HepG2 (cell line): Measurements from ENCODE around the gene AGRN. TPM values are rescaled to one million over a fixed set of nuclear protein-coding genes. Genes with fewer than 3 reads are reported as not detected.

ENCODE experiments used
- AGO1 ChIP-seq: fragments of 200-400 bp; formaldehyde crosslinking; IDR thresholded peaks from 2 replicates; pipeline ENCODE4 v1.6.1; 2017; ENCODE audit warnings: mild to moderate bottlenecking, low read depth, low read length, moderate library complexity; ENCODE audit not compliant: poor library complexity, severe bottlenecking
- DZIP1 ChIP-seq: sonication (generic); formaldehyde crosslinking; IDR thresholded peaks from 2 replicates; pipeline ENCODE4 v1.5.0; 2020; ENCODE audit warnings: mild to moderate bottlenecking, missing genetic modification reagents
- ERF ChIP-seq: IDR thresholded peaks from 2 replicates; pipeline ENCODE4 v1.6.1; 2018; ENCODE audit warnings: missing biosample characterization, missing genetic modification reagents
- FOSL2 ChIP-seq: sonication (generic); formaldehyde crosslinking; IDR thresholded peaks from 2 replicates; pipeline ENCODE4 v1.4.0; 2020; ENCODE audit warnings: missing genetic modification reagents
- HNRNPL ChIP-seq: fragments of 200-400 bp; formaldehyde crosslinking; IDR thresholded peaks from 2 replicates; pipeline ENCODE4 v1.6.1; 2017; ENCODE audit warnings: mild to moderate bottlenecking, low read depth, low read length
- IKZF1 ChIP-seq: fragments of 450-650 bp; IDR thresholded peaks from 2 replicates; pipeline ENCODE4 v1.7.1; 2016
- KAT8 ChIP-seq: IDR thresholded peaks from 2 replicates; pipeline ENCODE4 v1.6.1; 2016; ENCODE audit warnings: missing genetic modification reagents, missing compliant biosample characterization
- KLF16 ChIP-seq, 2 experiments: sonication (generic) in 1 of 2; formaldehyde crosslinking in 1 of 2; IDR thresholded peaks; 2 replicates each; pipeline versions ENCODE4 v1.6.1 to v1.8.0; 2016 to 2023; ENCODE audit warnings: missing genetic modification reagents in 2 of 2, missing compliant biosample characterization in 1 of 2
- NFRKB ChIP-seq: fragments of 450-650 bp; IDR thresholded peaks from 2 replicates; pipeline ENCODE4 v1.6.1; 2017
- PAF1 ChIP-seq: IDR thresholded peaks from 2 replicates; pipeline ENCODE4 v1.6.1; 2016; ENCODE audit warnings: missing genetic modification reagents, missing compliant biosample characterization
- PRDM15 ChIP-seq: sonication (generic); formaldehyde crosslinking; IDR thresholded peaks from 2 replicates; pipeline ENCODE4 v1.4.0; 2020; ENCODE audit warnings: missing genetic modification reagents
- RFX5 ChIP-seq: IDR thresholded peaks from 2 replicates; pipeline ENCODE4 v1.6.1; 2011; ENCODE audit warnings: low read depth, low read length, improper control_type of control experiment
- SRY ChIP-seq: sonication (generic); formaldehyde crosslinking; IDR thresholded peaks from 2 replicates; pipeline ENCODE4 v1.8.0; 2022; ENCODE audit warnings: mild to moderate bottlenecking, missing genetic modification reagents
- TBX3 ChIP-seq: fragments of 450-650 bp; IDR thresholded peaks from 2 replicates; pipeline ENCODE4 v1.6.1; 2017; ENCODE audit warnings: antibody characterized with exemption, mild to moderate bottlenecking, inconsistent platforms, borderline replicate concordance
- TEF ChIP-seq: sonication (generic); formaldehyde crosslinking; IDR thresholded peaks from 2 replicates; pipeline ENCODE4 v1.5.0; 2020; ENCODE audit warnings: missing genetic modification reagents
- ZKSCAN8 ChIP-seq: IDR thresholded peaks from 2 replicates; pipeline ENCODE4 v1.6.1; 2016; ENCODE audit warnings: borderline replicate concordance, missing genetic modification reagents, missing compliant biosample characterization
- ZNF207 ChIP-seq: fragments of 450-650 bp; IDR thresholded peaks from 2 replicates; pipeline ENCODE4 v1.6.1; 2016; ENCODE audit warnings: antibody characterized with exemption, borderline replicate concordance
- ZNF251 ChIP-seq: sonication (generic); formaldehyde crosslinking; IDR thresholded peaks from 2 replicates; pipeline ENCODE4 v1.9.0; 2021; ENCODE audit warnings: mild to moderate bottlenecking, missing genetic modification reagents
- ZNF432 ChIP-seq: sonication (generic); formaldehyde crosslinking; IDR thresholded peaks from 2 replicates; pipeline ENCODE4 v1.5.0; 2020; ENCODE audit warnings: missing genetic modification reagents, mild to moderate bottlenecking, borderline replicate concordance
- ZNF703 ChIP-seq: sonication (generic); formaldehyde crosslinking; IDR thresholded peaks from 2 replicates; pipeline ENCODE4 v1.5.1; 2020; ENCODE audit warnings: missing genetic modification reagents, mild to moderate bottlenecking, moderate library complexity, borderline replicate concordance
- ZNF713 ChIP-seq: sonication (generic); formaldehyde crosslinking; IDR thresholded peaks from 2 replicates; pipeline ENCODE4 v1.4.0; 2020; ENCODE audit warnings: mild to moderate bottlenecking, missing genetic modification reagents
- polyA plus RNA-seq, 8 experiments: library from polyadenylated mRNA; depleted of rRNA in 3 of 8; stranded (reverse) in 7 of 8; unstranded in 1 of 8; fragments of >200 nt; fragmentation: Illumina TruSeq in 4 of 8; extraction: Trizol in 4 of 8; gene quantifications; 2 replicates each; pipeline versions ENCODE4 v1.2.1 to v1.2.3, GENCODE V29; 2011 to 2016; ENCODE audit warnings: low read depth in 4 of 8, missing spikeins in 1 of 8, mixed read lengths in 1 of 8; ENCODE audit not compliant: insufficient read depth in 1 of 8
- total RNA-seq, 5 experiments: library from RNA; depleted of rRNA; stranded (reverse); fragments of >200 nt; fragmentation: Illumina TruSeq; extraction: Trizol; gene quantifications; 2 replicates each; pipeline ENCODE4 v1.2.3, GENCODE V29; 2016; ENCODE audit warnings: low read depth in 1 of 5

The AGRN gene
- total and polyA plus RNA-seq, 2 of the 13 experiments (the other 11 are each of a cell fraction or from before 2014, with no cell fraction given) = 29.8 to 65.2 TPM

- TF ChIP-seq RFX5 = no peak
- no peak for TF ChIP-seq PRDM15 (CRISPR knock-in tag)
- TF ChIP-seq ZNF713 (CRISPR knock-in tag) = no peak
- no peak for TF ChIP-seq SRY (CRISPR knock-in tag)
- TF ChIP-seq HNRNPL = 0 out of 2 replicates have a peak, but pooled peaks have one; percentile 41
- no peak for TF ChIP-seq ZNF251 (CRISPR knock-in tag)
- TF ChIP-seq FOSL2 (CRISPR knock-in tag) = no peak
- no peak for TF ChIP-seq IKZF1
- no peak for TF ChIP-seq KAT8 (CRISPR knock-in tag)
- TF ChIP-seq NFRKB = no peak
- TF ChIP-seq TEF (CRISPR knock-in tag) = no peak
- TF ChIP-seq KLF16 (CRISPR knock-in tag; IDR thresholded peaks at IDR 0.05) = no peak
- TF ChIP-seq ERF = no peak
- TF ChIP-seq AGO1 = no peak
- TF ChIP-seq ZKSCAN8 (CRISPR knock-in tag) = no peak
- no peak for TF ChIP-seq ZNF703
- TF ChIP-seq ZNF432 (CRISPR knock-in tag) = no peak
- no peak for TF ChIP-seq DZIP1 (CRISPR knock-in tag)
- TF ChIP-seq TBX3 = no peak
- TF ChIP-seq PAF1 = no peak
- no peak for TF ChIP-seq ZNF207
Measured at GRCh38 chr1:1037366-1038327, 17.7 kb downstream of the AGRN start (continued).
